ENCODE data around the gene CDKN2C.
"Not testable (repeated sequence)": the region's sequence is repeated elsewhere in the genome, so short reads cannot be mapped to it uniquely, and the experiment has no call there.

Gene CDKN2C

DNA sequence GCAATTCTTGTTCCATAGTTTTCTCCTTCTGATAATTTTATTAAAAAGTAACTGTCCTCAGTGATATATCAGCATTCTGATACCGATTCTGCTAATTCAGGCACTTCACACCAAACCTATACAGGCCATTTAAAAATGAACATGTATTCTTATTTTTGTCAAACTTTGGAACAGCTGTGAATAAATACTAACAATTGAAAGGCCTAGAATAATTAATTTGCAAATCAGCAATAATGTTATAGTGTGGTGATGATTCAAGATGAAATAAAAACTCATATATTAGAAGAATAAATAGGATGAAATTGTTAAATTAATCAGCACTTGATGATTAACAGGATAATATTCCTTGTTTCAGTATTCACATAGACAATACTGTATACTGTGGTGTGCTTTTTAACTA lies 9.9 kb downstream of the CDKN2C start:
- peak; percentile 10 for DNase-seq (ENCODE audit: low spot score)

GRCh38 chr1:50980505-50980904 lies 10.5 kb downstream of the CDKN2C start:
- DNase-seq (ENCODE audit: low spot score) = peak; percentile 14

- peak; percentile 69 for DNase-seq (ENCODE audit: low spot score)
Measured at GRCh38 chr1:50981741-50982140, 11.7 kb downstream of the CDKN2C start.

- DNase-seq (ENCODE audit: low spot score) = peak; percentile 17
Measured at GRCh38 chr1:50982611-50983010, 12.6 kb downstream of the CDKN2C start.

GRCh38 chr1:50983219-50983802 lies 13.3 kb downstream of the CDKN2C start:
- peak; percentile 9 for DNase-seq (ENCODE audit: low spot score)

GRCh38 chr1:50985094-50985493 lies 15.0 kb downstream of the CDKN2C start:
- no peak for DNase-seq (ENCODE audit: low spot score)

GRCh38 chr1:50986653-50987052 lies 16.6 kb downstream of the CDKN2C start:
- DNase-seq (ENCODE audit: low spot score) = no peak

DNA sequence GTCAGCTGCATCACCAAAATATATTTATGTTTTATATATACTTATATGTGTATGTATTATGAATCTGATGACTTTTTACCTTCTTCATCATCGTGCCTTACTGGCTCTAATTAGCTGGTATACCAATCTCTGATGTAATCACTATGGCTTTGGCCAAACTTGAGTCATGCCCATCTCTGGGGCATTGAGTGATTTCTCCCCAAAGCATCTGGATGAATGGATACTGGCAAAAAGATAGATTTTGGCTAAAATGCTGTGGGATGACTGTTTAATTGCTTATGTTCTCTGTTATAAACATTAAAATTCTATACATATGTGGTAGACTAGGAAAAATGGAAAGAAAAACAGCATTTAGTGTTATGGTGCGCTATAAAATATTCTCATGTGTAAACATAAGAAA lies 19.6 kb downstream of the CDKN2C start:
- no peak for DNase-seq (ENCODE audit: low spot score)

- DNase-seq (ENCODE audit: low spot score) = no peak
Measured at GRCh38 chr1:50992532-50993318, 22.7 kb downstream of the CDKN2C start.

DNA sequence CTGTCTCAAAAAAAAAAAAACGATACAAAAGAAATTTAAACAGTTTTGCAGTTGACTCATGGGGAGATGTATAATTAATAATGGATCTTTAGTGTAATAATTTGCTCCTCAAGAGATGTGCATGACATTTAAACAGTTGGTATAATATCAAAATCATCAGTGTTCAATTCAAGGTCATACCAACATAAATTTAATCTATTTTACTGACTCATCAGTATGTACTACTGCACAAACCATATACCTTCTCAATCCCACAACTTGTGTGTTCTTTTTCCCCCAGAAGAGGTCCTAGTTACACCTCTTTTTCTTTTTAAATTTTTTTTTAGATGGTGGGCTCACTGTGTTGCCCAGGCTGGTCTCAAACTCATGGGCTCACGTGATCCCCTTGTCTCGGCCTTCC lies 23.6 kb downstream of the CDKN2C start:
- DNase-seq (ENCODE audit: low spot score) = no peak

- no peak for DNase-seq (ENCODE audit: low spot score)
Measured at GRCh38 chr1:50994997-50995396, 25.0 kb downstream of the CDKN2C start.

DNA sequence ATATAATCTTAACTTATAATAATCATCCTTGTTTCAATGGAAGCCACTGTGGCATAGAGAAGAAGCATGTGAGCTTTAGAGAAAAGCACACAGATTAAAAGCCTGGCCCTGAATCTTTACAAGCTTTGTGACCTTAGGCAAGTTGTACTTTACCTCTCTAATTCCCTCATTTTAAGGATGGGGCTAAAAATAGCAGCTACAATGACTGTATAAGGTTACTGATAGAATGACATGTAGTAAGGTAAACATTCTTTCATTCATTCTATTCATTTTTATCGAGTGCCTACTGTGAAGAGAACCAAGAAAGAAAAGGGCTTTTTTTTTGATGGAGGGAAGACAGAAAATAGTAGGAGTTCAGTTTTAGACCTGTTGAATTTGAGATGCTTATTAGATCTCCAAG lies 25.6 kb downstream of the CDKN2C start:
- no peak for DNase-seq (ENCODE audit: low spot score)

- DNase-seq (ENCODE audit: low spot score) = no peak
Measured at GRCh38 chr1:50996083-50996482, 26.0 kb downstream of the CDKN2C start.

DNA sequence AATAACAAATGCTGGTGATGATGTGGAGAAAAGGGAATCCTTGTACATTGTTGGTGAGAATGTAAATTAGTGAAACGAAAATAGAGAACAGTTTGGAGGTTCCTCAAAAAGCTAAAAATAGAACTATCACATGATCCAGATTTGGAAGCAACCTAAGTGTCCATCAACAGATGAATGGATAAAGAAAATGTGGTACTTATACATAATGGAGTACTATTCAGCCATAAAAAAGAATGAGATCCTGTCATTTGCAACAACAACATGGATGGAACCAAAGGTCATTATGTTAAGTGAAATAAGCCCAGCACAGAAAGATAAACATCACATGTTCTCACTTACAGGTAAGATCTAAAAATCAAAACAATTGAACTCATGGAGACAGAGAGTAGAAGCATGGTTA lies 29.3 kb downstream of the CDKN2C start:
- DNase-seq (ENCODE audit: low spot score) = not testable (repeated sequence)

DNA sequence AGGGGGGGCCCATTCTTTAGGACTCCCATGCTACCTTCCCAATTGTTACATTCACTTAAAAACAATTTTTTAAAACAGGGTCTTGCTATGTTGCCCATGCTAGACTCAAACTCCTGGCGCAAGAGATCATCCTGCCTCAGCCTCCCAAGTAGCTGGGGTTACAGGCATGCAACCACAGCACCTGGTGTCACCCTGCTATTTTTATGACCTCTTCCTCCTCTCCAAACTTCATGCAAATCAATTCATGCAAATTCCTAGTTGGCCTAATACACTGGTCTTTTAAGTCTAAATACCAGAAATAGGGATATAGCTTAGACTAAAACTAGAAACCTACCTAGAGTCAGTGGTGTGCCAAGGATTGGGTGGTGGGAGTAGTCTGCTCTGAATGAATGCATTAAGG lies 30.1 kb downstream of the CDKN2C start:
- DNase-seq (ENCODE audit: low spot score) = no peak

DNA sequence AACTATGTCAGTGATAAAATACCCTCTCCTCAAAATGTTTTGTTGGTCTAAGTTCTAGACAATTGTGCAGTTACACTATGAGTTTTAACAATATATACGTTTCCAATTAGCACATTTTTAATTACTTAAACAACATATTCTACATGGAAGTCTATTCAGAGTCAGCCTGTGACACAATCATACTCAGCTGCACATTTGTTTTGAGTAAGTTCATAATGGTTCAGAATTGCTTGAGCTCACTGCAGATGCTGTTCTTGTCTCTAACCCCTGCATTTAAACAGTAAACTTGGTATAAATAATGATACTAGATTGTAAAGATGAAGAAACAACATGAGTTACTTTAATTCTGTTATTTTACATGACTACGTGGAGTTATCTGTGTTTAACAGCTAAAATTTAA lies 30.6 kb downstream of the CDKN2C start:
- no peak for DNase-seq (ENCODE audit: low spot score)

GRCh38 chr1:51002516-51002915 lies 32.5 kb downstream of the CDKN2C start:
- DNase-seq (ENCODE audit: low spot score) = no peak

GRCh38 chr1:51005549-51005948 lies 35.5 kb downstream of the CDKN2C start:
- DNase-seq (ENCODE audit: low spot score) = not testable (repeated sequence)

GRCh38 chr1:51009381-51009780 lies 39.3 kb downstream of the CDKN2C start:
- DNase-seq (ENCODE audit: low spot score) = no peak

GRCh38 chr1:51014878-51015277 lies 44.8 kb downstream of the CDKN2C start:
- no peak for DNase-seq (ENCODE audit: low spot score)

- DNase-seq (ENCODE audit: low spot score) = no peak
Measured at GRCh38 chr1:51019811-51020210, 49.8 kb downstream of the CDKN2C start.
